Inflammatory macrophage treated with lipopolysaccharide for 4 hours (primary cell): ENCODE results near the gene C3orf85.
"Not testable (repeated sequence)": the region's sequence is repeated elsewhere in the genome, so short reads cannot be mapped to it uniquely, and the experiment has no call there.

ENCODE experiments used
- DNase-seq: peaks from one replicate; pipeline ENCODE4 v3.0.0-alpha.2; 2020

C3orf85 gene

GRCh38 chr3:109136523-109136922 lies at the start of gene C3orf85:
Gene C3orf85 (plus strand): TSS chr3:109136719. CDS start chr3:109136848, 129 bp downstream.
- no peak for DNase-seq

GRCh38 chr3:109089265-109089664 lies 47.3 kb upstream of the C3orf85 start:
- DNase-seq = no peak

GRCh38 chr3:109091846-109092245 lies 44.7 kb upstream of the C3orf85 start:
- DNase-seq = no peak

- DNase-seq = no peak
Measured at GRCh38 chr3:109093561-109093960, 43.0 kb upstream of the C3orf85 start.

GRCh38 chr3:109095166-109095565 lies 41.4 kb upstream of the C3orf85 start:
- no peak for DNase-seq

GRCh38 chr3:109098079-109098644 lies 38.4 kb upstream of the C3orf85 start:
- DNase-seq = peak; percentile 24

GRCh38 chr3:109109574-109109973 lies 26.9 kb upstream of the C3orf85 start:
- no peak for DNase-seq

- no peak for DNase-seq
Measured at GRCh38 chr3:109112946-109113760, 23.4 kb upstream of the C3orf85 start.

GRCh38 chr3:109114746-109115145 lies 21.8 kb upstream of the C3orf85 start:
- no peak for DNase-seq

- no peak for DNase-seq
Measured at GRCh38 chr3:109115451-109115850, 21.1 kb upstream of the C3orf85 start.

- no peak for DNase-seq
Measured at GRCh38 chr3:109116031-109116430, 20.5 kb upstream of the C3orf85 start.

GRCh38 chr3:109117939-109118338 lies 18.6 kb upstream of the C3orf85 start, which contains the start of gene MORC1:
Gene MORC1 (minus strand): TSS chr3:109118134. CDS start chr3:109118059, 75 bp downstream.
- no peak for DNase-seq

GRCh38 chr3:109118584-109118983 lies 17.9 kb upstream of the C3orf85 start:
- no peak for DNase-seq

GRCh38 chr3:109122690-109123089 lies 13.8 kb upstream of the C3orf85 start:
- peak; percentile 46 for DNase-seq

GRCh38 chr3:109125902-109126301 lies 10.6 kb upstream of the C3orf85 start:
- no peak for DNase-seq

- no peak for DNase-seq
Measured at GRCh38 chr3:109127553-109127952, 9.0 kb upstream of the C3orf85 start.

GRCh38 chr3:109131276-109131675 lies 5.2 kb upstream of the C3orf85 start:
- DNase-seq = no peak

- no peak for DNase-seq
Measured at GRCh38 chr3:109132801-109133473, 3.6 kb upstream of the C3orf85 start.

- not testable (repeated sequence) for DNase-seq
Measured at GRCh38 chr3:109133474-109133816, 3.1 kb upstream of the C3orf85 start.

GRCh38 chr3:109137761-109138160 lies 1.2 kb downstream of the C3orf85 start:
- DNase-seq = no peak

GRCh38 chr3:109140318-109140717 lies 3.8 kb downstream of the C3orf85 start:
- DNase-seq = no peak

GRCh38 chr3:109143646-109144045 lies 7.1 kb downstream of the C3orf85 start:
- DNase-seq = no peak

GRCh38 chr3:109149078-109149477 lies 12.6 kb downstream of the C3orf85 start:
- DNase-seq = no peak

- DNase-seq = no peak
Measured at GRCh38 chr3:109152320-109152719, 15.8 kb downstream of the C3orf85 start.
